HUES64 (cell line): ENCODE data around the gene TMEM132C.

Experiments used
- H3K27ac ChIP-seq: 2 replicates; pipeline ENCODE4 v1.7.0; 2013; ENCODE audit warnings: low read depth, low read length, inconsistent platforms
- H3K27me3 ChIP-seq: 2 replicates; pipeline ENCODE4 v1.6.1; 2013; ENCODE audit warnings: mild to moderate bottlenecking, low read length; ENCODE audit not compliant: insufficient read depth
- H3K36me3 ChIP-seq: 2 replicates; pipeline ENCODE4 v1.6.1; 2013; ENCODE audit warnings: mild to moderate bottlenecking, low read length; ENCODE audit not compliant: insufficient read depth
- H3K4me1 ChIP-seq: 2 replicates; pipeline ENCODE4 v1.6.1; 2013; ENCODE audit warnings: mild to moderate bottlenecking, low read length, moderate library complexity; ENCODE audit not compliant: insufficient read depth
- H3K4me3 ChIP-seq: 2 replicates; pipeline ENCODE4 v1.5.1; 2013; ENCODE audit warnings: mild to moderate bottlenecking, low read length, moderate library complexity
- H3K9ac ChIP-seq: 2 replicates; pipeline ENCODE4 v1.6.1; 2013; ENCODE audit warnings: mild to moderate bottlenecking, low read depth, low read length
- H3K9me3 ChIP-seq: 2 replicates; pipeline ENCODE4 v1.6.1; 2013; ENCODE audit warnings: low read depth, low read length; ENCODE audit not compliant: insufficient read depth
- WGBS: fragments of 150-250, 120-280 bp; methylation state at CpG from one replicate; pipeline ENCODE4 v1.1.7; 2013; ENCODE audit warnings: missing lambda C conversion rate; 5-methylcytosine and 5-hydroxymethylcytosine counted together

Gene TMEM132C

DNA sequence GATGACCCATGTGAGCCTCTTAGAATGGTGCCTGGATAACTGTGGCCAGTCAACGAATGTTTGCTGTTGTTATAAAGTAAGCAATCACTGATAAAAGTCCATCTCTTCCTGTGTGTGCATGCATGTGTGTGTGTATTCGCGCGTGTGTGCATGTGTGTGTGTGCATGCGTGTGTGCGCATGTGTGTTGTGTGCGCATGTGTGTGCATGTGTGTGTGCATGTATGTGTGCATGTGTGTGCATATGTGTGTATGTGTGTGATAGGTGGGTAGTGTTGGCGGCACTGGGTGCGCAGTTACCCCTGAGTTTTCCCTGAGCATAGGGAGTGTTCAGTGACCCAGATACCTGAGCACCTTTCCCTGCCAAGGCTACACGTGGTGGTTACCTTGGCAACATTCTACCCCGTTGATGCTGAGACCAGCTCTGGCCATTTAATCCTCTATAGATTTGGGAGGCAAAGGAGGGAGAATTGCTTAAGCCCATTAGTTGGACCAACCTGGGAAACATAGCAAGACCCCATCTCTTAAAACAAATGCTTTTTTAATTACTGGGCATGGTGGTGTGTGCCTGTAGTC, 419.0 kb downstream of the TMEM132C start:
- Histone ChIP-seq H3K27ac (no peak overlapping the region), H3K9ac (no peak overlapping the region), H3K4me3 (no peak overlapping the region), H3K36me3 (no peaks in the 10 kb centered on the region), H3K27me3 (no peaks in the 10 kb centered on the region), H3K4me1 (no peaks in the 10 kb centered on the region), H3K9me3 (no peaks in the 10 kb centered on the region)
- 97% methylated on average over 11 of the region's 11 CpGs for WGBS

DNA sequence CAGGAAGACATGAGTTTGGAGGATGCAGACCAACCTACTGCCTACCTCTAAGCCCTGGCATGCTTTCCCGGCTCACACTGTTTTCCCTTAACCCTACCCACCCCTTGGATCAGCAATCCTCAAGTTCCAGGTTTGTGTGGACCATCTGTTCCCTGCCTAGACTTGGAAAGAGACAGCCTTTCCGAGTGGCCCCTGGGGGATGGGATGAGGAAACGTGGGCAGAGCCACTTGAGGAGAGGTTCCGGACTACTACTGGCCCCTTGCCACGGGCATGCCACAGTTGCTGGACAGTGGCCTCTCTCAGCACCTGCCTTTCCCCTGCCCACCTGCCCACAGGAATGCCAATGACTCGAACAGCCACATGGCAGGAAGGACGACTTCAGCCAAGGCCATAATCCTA, 420.9 kb downstream of the TMEM132C start:
- 86% methylated on average over 7 of the region's 7 CpGs for WGBS
- Histone ChIP-seq H3K9me3 (no peaks in the 10 kb centered on the region), H3K36me3 (no peaks in the 10 kb centered on the region), H3K27me3 (no peaks in the 10 kb centered on the region), H3K4me3 (no peak overlapping the region), H3K4me1 (no peaks in the 10 kb centered on the region), H3K27ac (no peak overlapping the region), H3K9ac (no peak overlapping the region)

DNA sequence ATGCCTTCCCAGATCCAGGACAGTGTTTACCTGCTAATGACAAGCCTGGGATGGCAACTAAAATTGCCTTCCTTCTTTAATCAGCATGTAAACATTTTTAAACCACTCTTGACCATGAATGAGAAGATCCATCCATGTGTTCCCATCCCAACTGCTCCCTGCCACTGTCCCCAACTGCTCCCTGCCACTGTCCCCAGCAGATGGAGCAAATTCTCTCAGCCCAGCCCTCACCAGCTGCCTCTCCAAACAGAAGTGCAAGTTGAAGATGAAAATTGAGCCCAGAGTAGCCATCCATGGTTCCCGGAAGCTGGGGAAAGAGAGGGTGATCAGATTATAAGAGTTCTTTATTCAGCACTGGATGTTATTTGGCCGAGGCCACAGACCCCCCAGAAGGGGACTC, 423.7 kb downstream of the TMEM132C start:
- no peak overlapping the region for H3K27ac ChIP-seq
- no peaks in the 10 kb centered on the region for H3K4me1 ChIP-seq
- no peak overlapping the region for H3K4me3 ChIP-seq
- no peaks in the 10 kb centered on the region for H3K36me3 ChIP-seq
- no peak overlapping the region for H3K9ac ChIP-seq
- H3K9me3 ChIP-seq = no peaks in the 10 kb centered on the region
- no peaks in the 10 kb centered on the region for H3K27me3 ChIP-seq
- WGBS = 75% methylated on average over 2 of the region's 2 CpGs

DNA sequence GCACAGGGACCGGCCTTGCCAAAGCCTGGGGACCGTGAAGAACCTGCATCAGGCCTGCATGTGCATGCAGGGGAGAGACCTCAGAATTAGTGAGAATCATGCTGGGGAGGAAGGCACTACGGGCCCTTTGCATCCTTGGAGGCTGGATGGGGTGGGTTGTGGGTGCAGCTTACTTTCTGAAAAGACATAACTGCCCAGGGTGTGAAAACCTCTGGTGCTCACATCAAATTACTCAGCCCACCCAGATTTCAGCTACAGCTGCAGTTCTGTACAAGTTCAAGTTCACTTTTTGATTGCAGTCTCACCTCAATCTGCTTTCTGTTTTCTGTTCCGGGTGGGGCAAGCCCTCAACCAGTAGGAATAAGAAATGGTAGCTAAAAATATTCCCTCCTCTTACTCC, 426.1 kb downstream of the TMEM132C start:
- H3K27ac ChIP-seq = no peak overlapping the region
- no peaks in the 10 kb centered on the region for H3K4me1 ChIP-seq
- 89% methylated on average over 4 of the region's 4 CpGs for WGBS
- no peaks in the 10 kb centered on the region for H3K9me3 ChIP-seq
- H3K9ac ChIP-seq = no peak overlapping the region
- H3K36me3 ChIP-seq = no peaks in the 10 kb centered on the region
- H3K4me3 ChIP-seq = no peak overlapping the region
- H3K27me3 ChIP-seq = no peaks in the 10 kb centered on the region

DNA sequence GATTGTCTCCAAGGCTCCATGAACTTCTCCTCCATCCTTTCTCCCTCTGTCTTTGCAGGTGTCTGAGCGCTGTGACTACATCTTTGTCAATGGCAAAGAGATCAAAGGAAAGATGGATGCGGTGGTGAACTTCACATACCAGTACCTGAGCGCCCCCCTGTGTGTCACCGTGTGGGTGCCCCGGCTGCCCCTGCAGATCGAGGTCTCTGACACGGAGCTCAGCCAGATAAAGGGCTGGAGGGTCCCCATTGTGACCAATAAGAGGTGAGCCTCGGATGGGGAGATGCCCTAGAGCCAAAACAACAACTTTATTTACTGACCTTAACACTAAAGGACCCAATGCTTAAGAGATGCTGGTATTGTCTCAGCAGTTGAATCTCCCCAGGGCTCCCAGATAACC, 426.8 kb downstream of the TMEM132C start:
- Histone ChIP-seq H3K9ac (no peak overlapping the region), H3K27ac (no peak overlapping the region), H3K27me3 (no peaks in the 10 kb centered on the region), H3K9me3 (no peaks in the 10 kb centered on the region), H3K4me3 (no peak overlapping the region), H3K4me1 (no peaks in the 10 kb centered on the region), H3K36me3 (no peaks in the 10 kb centered on the region)
- WGBS = 81% methylated on average over 8 of the region's 8 CpGs

DNA sequence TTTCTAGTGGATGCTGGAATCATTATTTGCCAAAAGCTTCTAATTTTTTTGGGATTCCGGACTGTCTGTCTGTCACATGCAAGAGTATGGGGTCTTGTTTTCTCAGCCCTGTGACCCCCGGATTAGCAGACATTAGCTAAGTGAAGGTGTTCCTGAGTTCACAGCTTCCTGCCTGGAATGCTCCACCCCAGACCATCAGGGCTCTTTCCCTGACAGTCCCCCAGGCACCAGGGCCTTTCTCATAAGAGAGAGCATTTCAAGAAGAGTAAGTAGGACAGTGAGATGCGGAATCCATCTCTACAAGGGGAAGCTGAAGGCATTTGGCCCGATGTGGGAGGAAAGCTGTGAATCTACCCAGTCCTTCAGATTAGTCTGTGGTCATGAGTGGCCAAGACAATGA, 427.5 kb downstream of the TMEM132C start:
- H3K27me3 ChIP-seq = no peaks in the 10 kb centered on the region
- H3K9ac ChIP-seq = no peak overlapping the region
- 92% methylated on average over 4 of the region's 4 CpGs for WGBS
- H3K9me3 ChIP-seq = no peaks in the 10 kb centered on the region
- no peaks in the 10 kb centered on the region for H3K36me3 ChIP-seq
- no peak overlapping the region for H3K4me3 ChIP-seq
- no peak overlapping the region for H3K27ac ChIP-seq
- H3K4me1 ChIP-seq = no peaks in the 10 kb centered on the region

DNA sequence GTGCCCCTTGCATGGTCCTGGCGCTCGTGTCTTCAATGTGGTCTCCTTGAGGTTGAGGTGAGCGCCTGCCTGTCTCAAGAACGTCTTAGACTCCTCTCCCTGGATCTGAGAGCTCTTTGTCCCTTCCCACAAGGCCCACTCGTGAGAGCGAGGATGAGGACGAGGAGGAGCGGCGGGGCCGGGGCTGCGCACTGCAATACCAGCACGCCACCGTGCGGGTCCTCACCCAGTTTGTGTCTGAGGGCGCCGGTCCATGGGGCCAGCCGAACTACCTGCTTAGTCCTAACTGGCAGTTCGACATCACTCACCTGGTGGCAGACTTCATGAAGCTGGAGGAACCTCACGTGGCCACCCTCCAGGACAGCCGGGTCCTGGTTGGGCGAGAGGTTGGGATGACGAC, 428.7 kb downstream of the TMEM132C start:
- no peaks in the 10 kb centered on the region for H3K27me3 ChIP-seq
- H3K9ac ChIP-seq = no peak overlapping the region
- H3K9me3 ChIP-seq = no peaks in the 10 kb centered on the region
- no peaks in the 10 kb centered on the region for H3K4me1 ChIP-seq
- 96% methylated on average over 22 of the region's 22 CpGs for WGBS
- no peaks in the 10 kb centered on the region for H3K36me3 ChIP-seq
- no peak overlapping the region for H3K27ac ChIP-seq
- no peak overlapping the region for H3K4me3 ChIP-seq

DNA sequence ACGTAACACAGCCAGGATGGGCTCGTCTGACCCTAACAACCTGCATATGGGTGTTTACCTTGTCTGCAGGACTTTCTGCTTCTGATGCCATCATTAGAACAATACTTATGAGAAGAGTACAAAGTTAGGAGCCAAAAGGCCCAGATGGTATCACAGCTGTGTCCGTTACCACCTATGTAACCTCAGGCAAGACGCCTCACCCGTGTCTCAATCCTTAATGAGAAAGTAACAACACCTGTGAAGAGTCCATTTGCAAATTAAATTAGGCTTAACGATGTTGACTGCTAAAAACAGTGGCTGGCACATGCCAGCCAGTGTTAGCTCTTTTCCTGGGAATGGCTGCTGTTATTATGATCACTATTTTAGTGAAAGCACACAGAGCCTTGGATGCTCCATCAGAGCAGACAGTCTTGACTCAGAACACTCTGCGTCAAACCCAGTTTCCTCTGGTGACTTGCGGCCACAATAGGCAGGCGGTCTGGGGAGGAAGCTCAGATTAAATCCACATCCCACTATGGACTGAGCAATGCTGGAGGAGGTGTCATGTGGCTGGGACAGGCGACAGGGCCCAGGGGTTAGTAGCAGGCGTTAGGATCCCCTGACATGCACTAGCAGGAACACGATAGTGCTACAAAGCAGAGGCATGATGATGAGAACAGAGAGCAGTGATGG, 431.5 kb downstream of the TMEM132C start:
- WGBS = 88% methylated on average over 12 of the region's 12 CpGs
- Histone ChIP-seq H3K4me1 (peaks cover 6% of the 10 kb centered on the region; the same call in 1 of the 2 replicates), H3K36me3 (no peaks in the 10 kb centered on the region)

DNA sequence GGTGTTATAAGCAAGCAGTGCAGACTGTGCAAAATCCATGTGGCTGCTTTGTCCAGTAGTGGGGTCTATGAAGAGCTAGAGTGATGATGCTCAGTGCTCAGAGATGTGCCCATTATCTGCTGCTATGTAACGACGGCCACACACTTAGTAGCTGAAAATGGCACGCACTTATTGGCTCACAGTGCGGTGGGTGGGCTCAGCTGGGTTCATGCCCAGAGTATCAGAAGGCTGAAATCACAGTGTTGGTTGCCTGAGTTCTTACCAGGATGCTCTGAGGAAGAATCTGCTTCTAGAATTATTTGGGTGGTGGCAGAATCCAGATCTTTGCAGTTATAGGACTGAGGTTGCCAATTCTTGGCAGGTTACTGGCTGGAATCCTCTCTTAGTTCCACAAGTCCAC, 432.1 kb downstream of the TMEM132C start:
- Histone ChIP-seq H3K9me3 (no peaks in the 10 kb centered on the region), H3K9ac (no peak overlapping the region), H3K4me1 (peaks cover 6% of the 10 kb centered on the region; the same call in 1 of the 2 replicates), H3K27ac (no peak overlapping the region), H3K36me3 (no peaks in the 10 kb centered on the region), H3K27me3 (no peaks in the 10 kb centered on the region), H3K4me3 (no peak overlapping the region)
- WGBS = 94% methylated on average over 4 of the region's 4 CpGs

More for the DNA sequence above, 431.5 kb downstream of the TMEM132C start:
- Histone ChIP-seq H3K27me3 (no peaks in the 10 kb centered on the region), H3K27ac (no peak overlapping the region), H3K9me3 (no peaks in the 10 kb centered on the region), H3K4me3 (no peak overlapping the region), H3K9ac (no peak overlapping the region)

DNA sequence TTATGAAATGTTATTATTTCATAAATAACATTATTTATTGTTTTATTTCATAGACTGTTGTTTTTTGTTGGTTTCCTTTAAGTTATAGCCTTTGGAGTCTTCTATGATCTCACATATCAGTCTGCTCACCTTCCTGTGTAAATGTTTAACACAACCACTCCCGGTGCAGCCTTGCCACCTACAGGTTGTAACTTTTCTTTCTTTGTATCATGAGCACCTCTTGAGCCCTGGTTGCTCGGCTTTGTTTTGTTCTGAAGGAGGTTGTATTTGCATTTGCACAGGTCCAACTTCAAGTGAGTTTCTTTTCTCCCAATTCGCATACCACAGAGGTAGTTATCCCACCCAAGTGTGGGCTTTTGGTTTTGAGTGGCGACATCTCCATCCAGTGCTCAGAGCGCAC, 435.4 kb downstream of the TMEM132C start:
- peaks cover 6% of the 10 kb centered on the region; the same call in 1 of the 2 replicates for H3K4me1 ChIP-seq
- no peaks in the 10 kb centered on the region for H3K9me3 ChIP-seq
- 85% methylated on average over 5 of the region's 5 CpGs for WGBS
- no peak overlapping the region for H3K27ac ChIP-seq
- no peak overlapping the region for H3K9ac ChIP-seq
- no peaks in the 10 kb centered on the region for H3K27me3 ChIP-seq
- no peak overlapping the region for H3K4me3 ChIP-seq
- no peaks in the 10 kb centered on the region for H3K36me3 ChIP-seq

DNA sequence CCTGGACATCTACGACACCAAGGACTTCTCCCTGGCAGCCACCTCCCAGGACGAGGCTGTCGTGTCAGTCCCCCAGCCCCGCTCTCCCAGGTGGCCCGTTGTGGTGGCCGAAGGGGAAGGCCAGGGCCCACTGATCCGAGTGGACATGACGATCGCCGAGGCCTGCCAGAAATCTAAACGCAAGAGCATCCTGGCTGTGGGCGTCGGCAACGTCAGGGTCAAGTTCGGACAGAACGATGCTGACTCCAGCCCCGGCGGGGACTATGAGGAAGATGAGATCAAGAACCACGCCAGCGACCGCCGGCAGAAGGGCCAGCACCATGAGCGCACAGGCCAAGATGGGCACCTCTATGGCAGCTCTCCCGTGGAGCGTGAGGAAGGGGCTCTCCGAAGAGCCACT, 438.2 kb downstream of the TMEM132C start:
- Histone ChIP-seq H3K4me1 (peaks cover 6% of the 10 kb centered on the region; the same call in 1 of the 2 replicates), H3K36me3 (no peaks in the 10 kb centered on the region), H3K4me3 (no peak overlapping the region), H3K9me3 (no peaks in the 10 kb centered on the region), H3K27me3 (no peaks in the 10 kb centered on the region), H3K9ac (no peak overlapping the region), H3K27ac (no peak overlapping the region)
- WGBS = 90% methylated on average over 26 of the region's 26 CpGs
